ENCODE data around the gene FGFR3. TPM values are rescaled to one million over a fixed set of nuclear protein-coding genes. Genes with fewer than 3 reads are reported as not detected.

Gene FGFR3
- total and polyA plus RNA-seq, 7 donors: 0.16 to 14.0 (median 0.83) TPM

GRCh38 chr4:1792158-1792831 lies 798 bp upstream of the FGFR3 start:
- intact Hi-C loops (cut with DNase I): no loop called here
- no peaks in the 10 kb centered on the region for H3K9me3 ChIP-seq
- peaks cover 0 to 27% (median 22%) of the 10 kb centered on the region in 4 donors for H3K4me1 ChIP-seq
- no peaks in the 10 kb centered on the region for H3K36me3 ChIP-seq
- TF ChIP-seq EP300 (IDR thresholded peaks at IDR 0.05): no peak
- no peak for TF ChIP-seq POLR2A (IDR thresholded peaks at IDR 0.05)
- TF ChIP-seq, protein P1, sequence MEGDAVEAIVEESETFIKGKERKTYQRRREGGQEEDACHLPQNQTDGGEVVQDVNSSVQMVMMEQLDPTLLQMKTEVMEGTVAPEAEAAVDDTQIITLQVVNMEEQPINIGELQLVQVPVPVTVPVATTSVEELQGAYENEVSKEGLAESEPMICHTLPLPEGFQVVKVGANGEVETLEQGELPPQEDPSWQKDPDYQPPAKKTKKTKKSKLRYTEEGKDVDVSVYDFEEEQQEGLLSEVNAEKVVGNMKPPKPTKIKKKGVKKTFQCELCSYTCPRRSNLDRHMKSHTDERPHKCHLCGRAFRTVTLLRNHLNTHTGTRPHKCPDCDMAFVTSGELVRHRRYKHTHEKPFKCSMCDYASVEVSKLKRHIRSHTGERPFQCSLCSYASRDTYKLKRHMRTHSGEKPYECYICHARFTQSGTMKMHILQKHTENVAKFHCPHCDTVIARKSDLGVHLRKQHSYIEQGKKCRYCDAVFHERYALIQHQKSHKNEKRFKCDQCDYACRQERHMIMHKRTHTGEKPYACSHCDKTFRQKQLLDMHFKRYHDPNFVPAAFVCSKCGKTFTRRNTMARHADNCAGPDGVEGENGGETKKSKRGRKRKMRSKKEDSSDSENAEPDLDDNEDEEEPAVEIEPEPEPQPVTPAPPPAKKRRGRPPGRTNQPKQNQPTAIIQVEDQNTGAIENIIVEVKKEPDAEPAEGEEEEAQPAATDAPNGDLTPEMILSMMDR (IDR thresholded peaks at IDR 0.05): no peak
- TF ChIP-seq POLR2AphosphoS5 (IDR thresholded peaks at IDR 0.05): no peak
- H3K4me3 ChIP-seq: no peak overlapping the region
- H3K27ac ChIP-seq: no peak overlapping the region
- WGBS, 2 donors: 38 to 60% methylated on average over 29 of the region's 29 CpGs
- no peak for DNase-seq
- peaks cover 30 to 46% (median 40%) of the 10 kb centered on the region in 3 donors for H3K27me3 ChIP-seq

- Histone ChIP-seq H3K36me3 (no peaks in the 10 kb centered on the region), H3K4me3 (peak overlapping the region in 3 of 4 donors; percentile 46 to 52 (median 50)), H3K27ac (peak overlapping the region in 1 of 4 donors; percentile 22), H3K9me3 (no peaks in the 10 kb centered on the region), H3K4me1 (peaks cover 0 to 27% (median 22%) of the 10 kb centered on the region in 4 donors), H3K27me3 (peaks cover 34 to 55% (median 52%) of the 10 kb centered on the region in 3 donors)
- WGBS, 2 donors: 0% methylated on average over 44 of the region's 44 CpGs
- no peak for TF ChIP-seq EP300 (IDR thresholded peaks at IDR 0.05)
- no peak for TF ChIP-seq POLR2AphosphoS5 (IDR thresholded peaks at IDR 0.05)
- TF ChIP-seq, protein P1 (IDR thresholded peaks at IDR 0.05): no peak
- no peak for TF ChIP-seq POLR2A (IDR thresholded peaks at IDR 0.05)
- no peak for DNase-seq
- intact Hi-C loops (cut with DNase I): no loop called here
Observed at GRCh38 chr4:1793496-1793840, 375 bp downstream of the FGFR3 start.

GRCh38 chr4:1793940-1794808 lies 1.1 kb downstream of the FGFR3 start:
- TF ChIP-seq EP300 (IDR thresholded peaks at IDR 0.05): no peak
- TF ChIP-seq, protein P1 (IDR thresholded peaks at IDR 0.05): no peak
- peaks cover 0 to 27% (median 22%) of the 10 kb centered on the region in 4 donors for H3K4me1 ChIP-seq
- peak overlapping the region in 1 of 4 donors; percentile 14 for H3K27ac ChIP-seq
- no peaks in the 10 kb centered on the region for H3K36me3 ChIP-seq
- intact Hi-C loops (cut with DNase I): no loop called here
- DNase-seq: no peak
- peak overlapping the region in 3 of 4 donors; percentile 46 to 52 (median 50) for H3K4me3 ChIP-seq
- no peaks in the 10 kb centered on the region for H3K9me3 ChIP-seq
- peaks cover 34 to 63% (median 58%) of the 10 kb centered on the region in 3 donors for H3K27me3 ChIP-seq
- WGBS, 2 donors: 1 to 2% methylated on average over 101 of the region's 101 CpGs

DNA sequence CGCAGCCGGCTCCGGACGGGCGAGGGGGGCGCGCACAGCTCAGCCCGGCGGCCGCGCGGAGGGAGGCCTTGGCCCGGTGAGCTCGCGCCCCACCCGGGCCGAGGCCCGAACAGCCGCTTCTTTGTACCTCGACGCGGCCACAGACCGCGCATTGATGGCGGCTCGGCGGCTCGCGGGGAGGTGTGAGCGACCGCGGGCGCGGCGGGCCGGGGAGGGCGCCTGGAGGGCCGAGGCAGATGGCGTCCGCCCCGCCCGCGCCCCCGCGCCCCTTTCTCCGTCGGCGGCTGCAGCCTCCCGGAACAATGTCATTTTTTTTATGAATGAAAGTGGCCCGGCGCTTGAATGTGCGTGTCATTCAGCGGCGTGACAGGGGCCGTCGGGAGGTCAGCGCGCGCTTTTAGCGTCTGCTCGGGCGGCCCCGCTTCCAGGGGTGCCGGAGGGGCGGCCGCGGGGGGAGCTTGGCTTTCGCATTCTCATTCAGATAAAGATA lies 1.8 kb downstream of the FGFR3 start:
- intact Hi-C loops (cut with DNase I): no loop called here
- Histone ChIP-seq H3K27me3 (peaks cover 34 to 69% (median 64%) of the 10 kb centered on the region in 3 donors), H3K9me3 (no peaks in the 10 kb centered on the region), H3K36me3 (no peaks in the 10 kb centered on the region), H3K27ac (peak overlapping the region in 1 of 4 donors; percentile 14), H3K4me3 (peak overlapping the region in 3 of 4 donors; percentile 46 to 52 (median 50)), H3K4me1 (peaks cover 0 to 27% (median 22%) of the 10 kb centered on the region in 4 donors)
- DNase-seq: no peak
- TF ChIP-seq POLR2AphosphoS5 (IDR thresholded peaks at IDR 0.05) (no peak), POLR2A (IDR thresholded peaks at IDR 0.05) (no peak), EP300 (IDR thresholded peaks at IDR 0.05) (no peak)
- TF ChIP-seq, protein P1 (IDR thresholded peaks at IDR 0.05): no peak
- WGBS, 2 donors: 1% methylated on average over 68 of the region's 68 CpGs
